ENCODE results near the gene MRPS11. TPM values are rescaled to one million over a fixed set of nuclear protein-coding genes. Genes with fewer than 3 reads are reported as not detected.
A peak's percentile ranks its signal among the peaks of the same experiment; 100 is the strongest.

MRPS11 gene
- total and polyA plus RNA-seq, 5 experiments from 2014 or later: 28.6 to 71.8 (median 59.0) TPM

DNA sequence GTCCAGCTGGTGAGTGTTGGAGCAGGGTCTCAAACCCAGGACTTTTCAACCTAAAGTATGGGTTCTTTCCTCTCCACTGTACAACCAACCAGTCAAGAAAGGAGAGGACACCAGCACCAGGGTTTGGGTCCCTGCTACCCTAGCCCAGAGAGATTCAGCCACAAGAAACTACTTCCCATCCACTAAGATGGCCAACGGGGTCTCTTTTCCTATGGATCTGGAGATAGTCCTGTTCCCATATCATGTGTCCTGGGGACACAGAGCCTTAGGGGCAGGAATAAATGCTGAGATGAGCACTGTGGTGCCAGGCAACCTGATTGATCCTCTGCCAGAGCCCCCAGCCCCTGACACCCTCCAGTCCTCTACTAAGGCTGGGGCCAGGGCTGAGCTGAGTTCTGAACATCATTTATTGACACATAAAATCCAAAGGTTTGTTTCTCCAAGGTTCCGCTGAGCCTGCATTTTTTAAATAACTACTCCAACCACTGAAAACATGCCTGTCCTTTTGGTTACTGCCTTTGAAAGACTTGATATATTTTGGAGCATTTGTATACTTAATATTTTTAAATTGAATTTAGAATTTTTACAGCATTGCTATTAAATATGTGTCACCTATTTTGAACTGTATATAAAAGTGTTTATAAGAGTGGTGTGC lies 26.3 kb upstream of the MRPS11 start:
- DNase-seq (no peak), ATAC-seq (no peak)
- Mint-ChIP-seq H3K27ac (no peak overlapping the region), H3K36me3 (peaks cover 0 to 17% (median 13%) of the 10 kb centered on the region in 3 donors), H3K4me1 (no peaks in the 10 kb centered on the region), H3K27me3 (peaks cover 21 to 79% (median 31%) of the 10 kb centered on the region in 5 donors), H3K4me3 (no peak overlapping the region), H3K9me3 (peaks cover 0 to 22% (median 16%) of the 10 kb centered on the region in 9 donors)
- POLR2A ChIA-PET: no interaction called here

DNA sequence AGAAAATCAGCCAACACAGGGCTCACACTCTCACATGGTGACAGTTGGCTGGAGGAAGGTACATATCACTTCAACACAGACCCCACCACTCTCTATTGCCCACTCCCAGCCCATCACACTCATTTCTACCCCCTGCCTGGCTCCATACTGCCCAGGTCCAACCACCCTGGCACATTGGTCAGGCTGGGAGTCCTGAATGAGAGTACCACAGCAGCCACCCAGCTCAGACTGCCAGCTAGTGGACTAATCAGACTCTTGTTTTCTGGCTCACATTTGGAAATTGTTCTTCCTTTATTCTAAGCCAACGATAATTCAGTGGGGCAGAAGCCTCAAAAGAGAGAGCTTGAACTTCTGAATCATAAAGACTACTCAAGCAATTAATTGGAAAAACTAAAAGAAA lies 20.3 kb upstream of the MRPS11 start:
- DNase-seq (no peak), ATAC-seq (no peak)
- Mint-ChIP-seq H3K9me3 (peaks cover 0 to 22% (median 15%) of the 10 kb centered on the region in 9 donors), H3K4me3 (no peak overlapping the region), H3K36me3 (peaks cover 0 to 17% (median 13%) of the 10 kb centered on the region in 3 donors), H3K4me1 (peaks cover 5 to 9% (median 6%) of the 10 kb centered on the region in 4 donors), H3K27ac (no peak overlapping the region), H3K27me3 (peaks cover 2 to 45% (median 13%) of the 10 kb centered on the region in 5 donors)
- POLR2A ChIA-PET: no interaction called here

GRCh38 chr15:88447741-88448140 lies 19.8 kb upstream of the MRPS11 start:
- POLR2A ChIA-PET: no interaction called here

GRCh38 chr15:88448991-88449461 lies 18.5 kb upstream of the MRPS11 start:
- ATAC-seq (no peak), DNase-seq (no peak)
- POLR2A ChIA-PET: no interaction called here
- Mint-ChIP-seq H3K4me1 (peaks cover 5 to 9% (median 6%) of the 10 kb centered on the region in 4 donors), H3K4me3 (no peak overlapping the region), H3K9me3 (peaks cover 0 to 7% (median 4%) of the 10 kb centered on the region in 9 donors), H3K36me3 (peaks cover 0 to 4% (median 3%) of the 10 kb centered on the region in 3 donors), H3K27ac (no peak overlapping the region), H3K27me3 (peaks cover 2 to 27% (median 10%) of the 10 kb centered on the region in 5 donors)

More at GRCh38 chr15:88447741-88448140, 19.8 kb upstream of the MRPS11 start:
- Mint-ChIP-seq H3K27ac (no peak overlapping the region), H3K27me3 (peaks cover 2 to 40% (median 13%) of the 10 kb centered on the region in 5 donors), H3K4me1 (peaks cover 5 to 9% (median 6%) of the 10 kb centered on the region in 4 donors), H3K36me3 (peaks cover 0 to 16% (median 13%) of the 10 kb centered on the region in 3 donors), H3K4me3 (no peak overlapping the region), H3K9me3 (peaks cover 0 to 20% (median 14%) of the 10 kb centered on the region in 9 donors)
- DNase-seq: no peak
- no peak for ATAC-seq

- H3K27ac Mint-ChIP-seq: no peak overlapping the region
- H3K4me1 Mint-ChIP-seq: peaks cover 9 to 12% (median 11%) of the 10 kb centered on the region in 4 donors
- H3K36me3 Mint-ChIP-seq: no peaks in the 10 kb centered on the region
- peaks cover 2 to 22% (median 10%) of the 10 kb centered on the region in 5 donors for H3K27me3 Mint-ChIP-seq
- ATAC-seq (no peak), DNase-seq (no peak)
- H3K4me3 Mint-ChIP-seq: no peak overlapping the region
- peaks cover 0 to 5% (median 1%) of the 10 kb centered on the region in 9 donors for H3K9me3 Mint-ChIP-seq
- POLR2A ChIA-PET: no interaction called here
Observed at GRCh38 chr15:88449581-88449980, 17.9 kb upstream of the MRPS11 start.

DNA sequence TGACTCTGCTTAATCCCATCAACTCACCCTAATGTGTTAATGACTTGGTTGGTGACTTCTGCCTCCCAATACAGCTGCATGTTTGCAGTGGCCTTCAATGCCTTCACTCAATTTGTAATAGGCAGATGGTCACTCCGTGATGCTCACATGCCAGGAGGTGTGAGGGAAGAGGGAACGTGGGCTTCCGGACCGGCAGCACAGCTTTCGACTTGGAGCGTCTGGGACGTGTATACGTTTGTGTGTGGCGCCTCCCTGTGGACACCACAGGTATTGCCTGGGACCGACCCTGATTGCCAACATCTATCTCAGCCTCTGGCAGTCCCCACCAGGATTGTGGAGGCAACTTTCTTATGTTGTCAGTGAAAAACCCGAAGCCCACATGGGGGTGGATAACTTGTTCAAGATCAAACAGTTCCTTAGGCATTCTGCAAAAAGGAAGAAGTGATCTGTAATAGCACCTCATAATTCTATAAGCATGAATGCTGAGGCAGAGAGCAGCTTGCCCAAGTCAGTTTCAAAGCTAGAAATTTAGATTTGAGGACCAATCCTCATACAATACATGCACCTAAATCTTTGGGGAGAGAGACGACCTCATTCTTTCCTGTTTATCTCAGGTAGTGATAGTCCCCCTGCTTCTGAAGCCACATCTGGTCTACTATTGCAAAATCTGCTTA lies 17.2 kb upstream of the MRPS11 start:
- Mint-ChIP-seq H3K36me3 (no peaks in the 10 kb centered on the region), H3K27me3 (peaks cover 2 to 16% (median 9%) of the 10 kb centered on the region in 5 donors), H3K9me3 (peaks cover 0 to 3% (median 0%) of the 10 kb centered on the region in 9 donors), H3K27ac (peak overlapping the region in 1 of 10 donors; percentile 16), H3K4me3 (peak overlapping the region in 5 of 10 donors; percentile 4 to 24 (median 19)), H3K4me1 (peaks cover 9 to 18% (median 14%) of the 10 kb centered on the region in 4 donors)
- POLR2A ChIA-PET: no interaction called here
- DNase-seq (peak; percentile 22 to 66 (median 44)), ATAC-seq (peak in 1 of 2 donors; percentile 32)

DNA sequence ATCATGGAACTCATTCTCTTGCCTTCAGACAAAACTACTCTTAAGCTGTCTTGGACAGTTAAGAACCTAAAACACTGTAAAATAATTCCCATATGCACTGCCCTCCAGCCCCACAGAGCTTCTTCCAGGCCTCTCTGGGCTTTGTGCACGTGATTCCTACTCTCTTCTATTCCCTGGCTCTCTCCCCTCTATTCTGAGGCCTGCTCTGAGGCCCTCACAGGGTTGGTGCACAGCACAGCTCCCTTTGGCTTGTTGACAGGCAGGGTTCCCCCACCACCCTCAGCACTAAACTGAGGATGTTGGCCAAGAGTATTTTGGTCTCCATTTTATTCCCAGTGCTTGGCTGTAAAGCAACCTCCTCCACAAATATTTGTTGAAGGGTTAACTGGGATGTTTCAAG lies 13.9 kb upstream of the MRPS11 start:
- Mint-ChIP-seq H3K27ac (no peak overlapping the region), H3K9me3 (no peaks in the 10 kb centered on the region), H3K27me3 (peaks cover 0 to 3% (median 2%) of the 10 kb centered on the region in 5 donors), H3K36me3 (peaks cover 0 to 16% (median 0%) of the 10 kb centered on the region in 3 donors), H3K4me3 (no peak overlapping the region), H3K4me1 (peaks cover 10 to 20% (median 15%) of the 10 kb centered on the region in 4 donors)
- DNase-seq (no peak), ATAC-seq (no peak)
- POLR2A ChIA-PET: no interaction called here

- H3K27ac Mint-ChIP-seq: peak overlapping the region in 1 of 10 donors; percentile 30
- peaks cover 0 to 3% (median 2%) of the 10 kb centered on the region in 5 donors for H3K27me3 Mint-ChIP-seq
- POLR2A ChIA-PET: interaction anchor here (1.4 to 2.0 kb wide), 2 partner anchors 10 to 13 kb away, joined by 3 to 9 read pairs; partner anchors contain the start of genes MRPL46 and MRPS11
- no peaks in the 10 kb centered on the region for H3K9me3 Mint-ChIP-seq
- peaks cover 0 to 22% (median 0%) of the 10 kb centered on the region in 3 donors for H3K36me3 Mint-ChIP-seq
- DNase-seq (no peak), ATAC-seq (no peak)
- H3K4me3 Mint-ChIP-seq: no peak overlapping the region
- peaks cover 10 to 20% (median 15%) of the 10 kb centered on the region in 4 donors for H3K4me1 Mint-ChIP-seq
Observed at GRCh38 chr15:88454236-88454635, 13.3 kb upstream of the MRPS11 start.

DNA sequence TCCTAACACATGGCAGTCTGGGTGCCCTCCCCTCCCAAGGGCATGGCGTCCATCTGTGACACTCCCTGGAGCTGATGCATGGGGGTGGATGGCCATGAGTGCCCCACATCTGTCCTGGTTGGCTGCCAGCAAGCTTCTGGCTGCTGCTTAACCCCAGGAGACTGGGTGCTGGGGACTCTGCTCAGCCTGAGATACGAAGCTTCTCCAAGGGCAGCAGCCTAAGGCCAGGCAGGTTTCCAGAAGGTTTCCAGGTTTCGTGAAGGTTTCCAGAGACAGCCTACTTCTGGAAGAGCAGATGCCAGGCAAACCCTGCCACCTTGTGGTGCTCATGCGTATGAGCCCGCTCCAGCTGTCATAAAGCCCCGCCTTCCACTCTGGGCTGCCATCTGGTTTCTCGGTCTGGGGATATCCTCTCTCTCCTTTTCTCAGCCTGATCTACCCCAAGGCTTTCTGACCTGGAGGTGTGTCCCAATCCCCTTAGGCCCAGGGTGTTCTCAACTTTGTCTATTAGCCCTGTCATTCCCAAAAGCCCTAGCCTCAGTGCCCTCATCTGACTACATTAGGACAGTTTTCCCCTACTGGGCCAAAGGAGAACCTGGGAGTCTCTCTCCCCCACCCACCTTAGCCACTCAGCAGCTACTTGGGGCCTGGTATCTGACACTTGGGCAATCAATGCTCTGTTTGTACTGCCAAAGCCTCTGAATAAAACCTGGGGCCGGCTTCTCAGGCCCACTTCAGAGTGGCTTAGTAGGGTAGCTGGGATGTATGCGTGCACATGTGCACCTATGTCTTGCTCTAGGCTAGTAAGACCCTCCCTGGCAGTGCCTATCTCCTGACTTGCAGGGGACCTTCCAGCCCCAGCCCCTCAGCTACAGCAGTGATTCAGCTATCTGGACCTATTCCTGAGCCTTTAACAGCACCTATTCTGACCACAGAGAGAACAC lies 12.4 kb upstream of the MRPS11 start:
- H3K4me3 Mint-ChIP-seq: no peak overlapping the region
- peaks cover 0 to 31% (median 7%) of the 10 kb centered on the region in 3 donors for H3K36me3 Mint-ChIP-seq
- peaks cover 5 to 15% (median 9%) of the 10 kb centered on the region in 4 donors for H3K4me1 Mint-ChIP-seq
- no peaks in the 10 kb centered on the region for H3K9me3 Mint-ChIP-seq
- peaks cover 0 to under 1% (median 0%) of the 10 kb centered on the region in 5 donors for H3K27me3 Mint-ChIP-seq
- H3K27ac Mint-ChIP-seq: peak overlapping the region in 6 of 10 donors; percentile 10 to 83 (median 44)
- POLR2A ChIA-PET: interaction anchor here (1.4 to 2.0 kb wide), 2 partner anchors 9 to 12 kb away, joined by 3 to 9 read pairs; partner anchors contain the start of genes MRPL46 and MRPS11
- peak; percentile 77 to 81 for ATAC-seq
- DNase-seq: peak in 7 of 10 donors; percentile 5 to 23 (median 16)

GRCh38 chr15:88456733-88457132 lies 10.8 kb upstream of the MRPS11 start:
- peaks cover 0 to 47% (median 12%) of the 10 kb centered on the region in 3 donors for H3K36me3 Mint-ChIP-seq
- no peaks in the 10 kb centered on the region for H3K9me3 Mint-ChIP-seq
- DNase-seq: no peak
- POLR2A ChIA-PET: no interaction called here
- no peaks in the 10 kb centered on the region for H3K27me3 Mint-ChIP-seq
- no peak for ATAC-seq
- peaks cover 5 to 13% (median 8%) of the 10 kb centered on the region in 4 donors for H3K4me1 Mint-ChIP-seq
- H3K27ac Mint-ChIP-seq: no peak overlapping the region
- no peak overlapping the region for H3K4me3 Mint-ChIP-seq

DNA sequence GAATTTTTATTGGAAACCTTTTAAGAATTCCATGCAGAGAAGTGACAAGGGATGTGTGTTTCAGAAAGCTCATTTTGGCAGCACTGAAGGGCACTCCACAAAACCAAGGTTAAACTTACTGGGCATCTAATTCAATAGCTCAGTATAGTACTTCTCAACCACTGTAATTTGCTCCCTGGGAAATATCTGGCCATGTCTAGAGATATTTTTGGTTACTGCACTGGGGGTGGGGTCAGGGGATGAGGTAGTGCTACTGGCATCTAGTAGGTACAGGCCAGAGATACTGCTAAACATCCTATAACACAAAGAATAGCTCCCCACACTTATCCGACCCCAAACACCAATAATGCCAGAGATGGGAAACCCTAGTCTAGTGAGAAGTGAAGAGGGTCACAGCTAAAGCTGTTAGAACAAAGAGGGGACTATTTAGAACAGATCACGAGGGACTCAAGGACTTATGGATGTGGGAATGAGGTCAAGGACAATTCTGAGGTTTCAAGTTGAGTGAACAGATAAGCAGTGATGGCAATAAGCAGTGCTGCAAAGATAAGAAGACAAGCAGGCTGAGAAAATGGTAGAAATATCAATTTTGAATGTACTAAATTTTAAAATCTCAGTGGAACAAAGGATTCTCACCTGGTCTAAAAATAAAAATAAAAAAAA lies 3.5 kb upstream of the MRPS11 start:
- Mint-ChIP-seq H3K4me3 (peak overlapping the region in 4 of 10 donors; percentile 16 to 36 (median 21)), H3K4me1 (peaks cover 16 to 35% (median 26%) of the 10 kb centered on the region in 4 donors), H3K27ac (peak overlapping the region in 1 of 10 donors; percentile 34), H3K27me3 (no peaks in the 10 kb centered on the region), H3K9me3 (no peaks in the 10 kb centered on the region), H3K36me3 (peaks cover 0 to 67% (median 12%) of the 10 kb centered on the region in 3 donors)
- POLR2A ChIA-PET: interaction anchor here (1.2 kb wide), 1 partner anchor 9 kb away, joined by 3 read pairs; no protein-coding TSS in a partner anchor
- no peak for DNase-seq
- no peak for ATAC-seq

Measured in naive thymus-derived CD8-positive, alpha-beta T cell (primary cell).